WERI-Rb-1 (cell line): ENCODE results near the gene ANAPC15.

ENCODE experiments used
- DNase-seq: peaks from one replicate; pipeline ENCODE4 v3.0.0-alpha.2; 2020
- H3K27ac ChIP-seq: fragments of 250-450 bp; sonication (Bioruptor Pico); 2 replicates; pipeline ENCODE4 v1.5.1; 2020; ENCODE audit warnings: mild to moderate bottlenecking, moderate library complexity
- H3K27me3 ChIP-seq: fragments of 250-450 bp; sonication (Bioruptor Pico); 2 replicates; pipeline ENCODE4 v1.5.1; 2021; ENCODE audit warnings: mild to moderate bottlenecking, low read depth, moderate library complexity; ENCODE audit not compliant: insufficient read depth, severe bottlenecking
- H3K36me3 ChIP-seq: fragments of 250-450 bp; sonication (Bioruptor Pico); 2 replicates; pipeline ENCODE4 v1.5.1; 2020; ENCODE audit warnings: mild to moderate bottlenecking, moderate library complexity
- H3K4me3 ChIP-seq: 2 replicates; pipeline ENCODE4 v1.5.1; 2011; ENCODE audit warnings: low read depth, mild to moderate bottlenecking, control low read depth, low read length
- H3K9me3 ChIP-seq: fragments of 250-450 bp; sonication (Bioruptor Pico); 2 replicates; pipeline ENCODE4 v1.5.1; 2021; ENCODE audit warnings: mild to moderate bottlenecking, moderate library complexity; ENCODE audit not compliant: severe bottlenecking
- CTCF ChIP-seq: IDR thresholded peaks from 2 replicates; pipeline ENCODE4 v1.5.1; 2011; ENCODE audit warnings: low read depth, mild to moderate bottlenecking, control low read depth, inconsistent platforms, low read length

Gene ANAPC15

GRCh38 chr11:72081821-72082453 lies 30.6 kb downstream of the ANAPC15 start:
- H3K9me3 ChIP-seq = no peaks in the 10 kb centered on the region
- no peaks in the 10 kb centered on the region for H3K27me3 ChIP-seq
- no peak overlapping the region for H3K27ac ChIP-seq
- H3K36me3 ChIP-seq = peaks cover 3% of the 10 kb centered on the region; the same call in 1 of the 2 replicates
- TF ChIP-seq CTCF = no peak
- no peak for DNase-seq
- no peak overlapping the region for H3K4me3 ChIP-seq

GRCh38 chr11:72081184-72081644 lies 31.3 kb downstream of the ANAPC15 start:
- no peaks in the 10 kb centered on the region for H3K9me3 ChIP-seq
- H3K4me3 ChIP-seq = peak overlapping the region; percentile 9; the same call in 1 of the 2 replicates
- no peak for TF ChIP-seq CTCF
- H3K27ac ChIP-seq = peak overlapping the region; percentile 96
- H3K36me3 ChIP-seq = peaks cover 7% of the 10 kb centered on the region
- no peaks in the 10 kb centered on the region for H3K27me3 ChIP-seq
- DNase-seq = no peak

GRCh38 chr11:72080326-72081183 lies 31.9 kb downstream of the ANAPC15 start, which contains the start of the genes LRRC51 and NUMA1:
LRRC51 (plus strand) TSS chr11:72080850; CDS start chr11:72089084, 8,234 bp downstream.
NUMA1 (minus strand) TSS chr11:72080542; CDS start chr11:72035943, 44,599 bp downstream.
- peak; percentile 99 for DNase-seq
- no peak for TF ChIP-seq CTCF
- no peaks in the 10 kb centered on the region for H3K9me3 ChIP-seq
- peak within 1 kb of the TSS; percentile 96 for H3K4me3 ChIP-seq
- H3K27me3 ChIP-seq = no peaks in the 10 kb centered on the region
- peak within 1 kb of the TSS; percentile 96 for H3K27ac ChIP-seq
- peaks cover 13% of the 10 kb centered on the region for H3K36me3 ChIP-seq

GRCh38 chr11:72079819-72080325 lies 32.6 kb downstream of the ANAPC15 start:
- no peak for DNase-seq
- no peak for TF ChIP-seq CTCF
- peaks cover 19% of the 10 kb centered on the region for H3K36me3 ChIP-seq
- no peaks in the 10 kb centered on the region for H3K27me3 ChIP-seq
- peak overlapping the region; percentile 96 for H3K27ac ChIP-seq
- no peaks in the 10 kb centered on the region for H3K9me3 ChIP-seq
- peak overlapping the region; percentile 96 for H3K4me3 ChIP-seq

- no peak for TF ChIP-seq CTCF
- peak overlapping the region; percentile 96 for H3K4me3 ChIP-seq
- no peaks in the 10 kb centered on the region for H3K27me3 ChIP-seq
- H3K27ac ChIP-seq = peak overlapping the region; percentile 96
- no peak for DNase-seq
- peaks cover 24% of the 10 kb centered on the region for H3K36me3 ChIP-seq
- no peaks in the 10 kb centered on the region for H3K9me3 ChIP-seq
These were observed 34.0 kb downstream of the ANAPC15 start for GRCh38 chr11:72078477-72078876.
